ENCODE results near the gene DHRS3.
A peak's percentile ranks its signal among the peaks of the same experiment; 100 is the strongest.

Gene DHRS3

GRCh38 chr1:12615865-12616708 lies 1.9 kb downstream of the DHRS3 start:
- no peak for DNase-seq (ENCODE audit: low read depth)

DNA sequence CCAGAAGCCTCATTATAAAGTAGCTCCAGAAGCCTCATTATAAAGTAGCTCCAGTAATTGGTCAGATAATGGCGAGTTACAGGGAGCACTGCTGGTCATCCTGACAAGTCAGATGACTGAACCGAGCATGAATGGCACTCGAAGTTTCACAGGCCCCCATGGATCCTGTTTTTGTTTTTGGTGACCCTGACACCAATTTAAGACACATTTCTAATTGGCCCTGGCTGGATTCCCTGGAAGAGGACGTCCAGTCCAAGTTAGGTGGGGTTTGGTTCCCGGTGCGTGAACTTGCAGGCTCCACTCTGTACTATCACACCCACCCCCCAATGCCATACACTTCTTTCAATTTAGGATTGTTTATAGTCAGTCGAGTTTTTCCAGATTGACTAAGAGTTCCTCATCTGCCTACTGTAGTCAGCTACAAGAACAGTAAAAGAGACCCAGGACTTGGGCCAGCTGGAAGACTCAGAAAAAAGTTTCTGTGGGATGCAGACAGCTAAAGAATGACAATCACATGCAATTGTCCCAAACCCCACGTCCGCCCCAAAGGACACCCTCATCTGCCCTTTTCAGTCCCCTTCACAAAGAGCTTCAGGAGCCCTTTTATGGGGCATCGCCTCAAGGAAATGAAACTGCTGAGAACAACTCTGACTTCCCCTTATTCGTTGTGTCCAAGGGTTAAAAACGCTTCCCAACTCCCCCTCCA lies 2.7 kb downstream of the DHRS3 start:
- no peak for DNase-seq (ENCODE audit: low read depth)

- DNase-seq (ENCODE audit: low read depth) = no peak
These were observed 3.4 kb downstream of the DHRS3 start for GRCh38 chr1:12614402-12615158.

DNA sequence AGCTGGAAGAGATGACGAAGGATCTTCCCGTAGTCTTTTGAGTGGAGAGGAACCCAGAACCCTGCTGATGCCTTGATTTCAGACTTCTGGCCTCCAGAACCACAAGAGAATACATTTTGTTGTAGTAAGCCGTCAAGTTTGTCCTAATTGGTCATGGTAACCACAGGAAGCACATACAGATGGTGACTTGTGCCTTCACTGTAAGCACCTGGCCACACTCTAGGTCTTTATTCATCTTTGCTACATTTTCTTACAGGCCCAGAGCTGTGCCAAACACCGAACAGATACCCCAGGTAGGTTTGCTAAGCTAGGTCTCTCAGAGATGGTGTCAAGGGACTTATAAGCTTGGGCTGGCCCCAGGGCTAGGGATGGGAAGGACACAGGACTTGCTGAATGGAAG lies 4.8 kb downstream of the DHRS3 start:
- DNase-seq (ENCODE audit: low read depth) = no peak

DNA sequence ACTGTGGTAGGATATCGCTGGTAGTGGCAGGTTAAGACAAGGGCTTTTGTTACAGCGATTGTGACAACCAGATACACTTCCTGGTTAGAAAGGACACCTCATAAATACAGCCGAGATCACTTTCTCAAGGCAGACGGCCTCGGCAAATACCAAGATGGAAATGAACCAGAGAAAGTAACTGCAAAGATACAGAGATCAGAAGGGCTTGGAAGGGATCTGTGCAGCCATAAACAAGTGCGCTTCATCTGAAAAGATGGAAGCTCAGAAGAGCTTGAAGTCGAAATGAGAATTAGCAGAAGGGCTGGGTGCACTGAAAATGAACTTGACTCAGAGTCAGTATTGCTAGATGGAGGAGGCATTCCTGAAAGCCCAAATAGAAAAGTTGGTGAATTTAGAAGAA lies 7.1 kb downstream of the DHRS3 start:
- DNase-seq (ENCODE audit: low read depth) = no peak

- DNase-seq (ENCODE audit: low read depth) = no peak
These were observed 7.6 kb downstream of the DHRS3 start for GRCh38 chr1:12610305-12610935.

GRCh38 chr1:12609469-12610003 lies 8.5 kb downstream of the DHRS3 start:
- no peak for DNase-seq (ENCODE audit: low read depth)

DNA sequence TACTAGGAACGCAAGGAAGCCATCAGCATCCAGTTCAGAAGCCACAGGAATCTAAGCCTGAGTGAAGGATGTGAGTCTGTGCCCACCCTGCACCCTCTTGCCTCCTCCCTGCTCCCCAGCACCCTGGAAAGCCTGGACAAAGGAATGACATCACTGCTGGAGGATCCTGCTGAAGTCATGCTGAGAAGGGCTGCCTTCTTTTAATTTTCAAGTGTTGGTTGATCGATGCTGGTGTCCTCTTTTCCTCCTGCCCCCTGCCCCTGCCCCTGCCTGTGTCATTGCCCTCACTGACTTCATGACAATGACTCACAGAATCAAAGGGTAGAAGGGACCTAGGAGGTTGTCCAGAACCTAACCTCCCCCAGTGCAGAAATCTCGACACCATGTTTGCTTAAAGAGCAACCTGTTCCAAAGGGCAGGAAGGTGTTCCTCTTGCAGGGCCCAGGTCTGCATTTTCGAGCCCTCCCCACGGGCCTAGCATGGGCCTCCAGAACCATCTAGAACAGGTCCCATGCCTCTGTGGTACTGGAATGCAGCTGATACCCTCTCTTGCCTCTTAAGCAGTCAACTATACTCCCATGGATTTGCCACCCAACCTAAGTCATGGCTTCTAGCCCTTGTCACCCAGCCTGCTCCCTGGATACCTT lies 9.6 kb downstream of the DHRS3 start:
- no peak for DNase-seq (ENCODE audit: low read depth)

- no peak for DNase-seq (ENCODE audit: low read depth)
These were observed 10.7 kb downstream of the DHRS3 start for GRCh38 chr1:12607263-12607662.

DNA sequence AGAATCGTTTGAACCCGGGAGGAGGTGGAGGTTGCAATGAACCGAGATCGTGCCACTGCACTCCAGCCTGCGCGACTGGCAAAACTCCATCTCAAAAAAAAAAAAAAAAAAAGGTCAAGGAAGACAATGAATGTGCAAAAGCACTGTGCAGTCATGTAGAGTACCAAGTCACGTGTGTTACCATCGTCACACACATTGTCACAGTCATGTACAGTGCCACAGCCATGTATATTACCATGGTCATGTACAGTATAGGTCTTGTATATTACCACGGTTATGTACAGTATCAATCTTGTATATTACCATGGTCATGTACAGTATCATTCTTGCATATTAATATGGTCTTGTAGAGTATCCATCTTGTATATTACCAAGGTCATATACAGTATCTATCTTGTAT lies 13.0 kb downstream of the DHRS3 start:
- DNase-seq (ENCODE audit: low read depth) = no peak

GRCh38 chr1:12604114-12604874 lies 13.7 kb downstream of the DHRS3 start:
- peak; percentile 81 for DNase-seq (ENCODE audit: low read depth)

DNA sequence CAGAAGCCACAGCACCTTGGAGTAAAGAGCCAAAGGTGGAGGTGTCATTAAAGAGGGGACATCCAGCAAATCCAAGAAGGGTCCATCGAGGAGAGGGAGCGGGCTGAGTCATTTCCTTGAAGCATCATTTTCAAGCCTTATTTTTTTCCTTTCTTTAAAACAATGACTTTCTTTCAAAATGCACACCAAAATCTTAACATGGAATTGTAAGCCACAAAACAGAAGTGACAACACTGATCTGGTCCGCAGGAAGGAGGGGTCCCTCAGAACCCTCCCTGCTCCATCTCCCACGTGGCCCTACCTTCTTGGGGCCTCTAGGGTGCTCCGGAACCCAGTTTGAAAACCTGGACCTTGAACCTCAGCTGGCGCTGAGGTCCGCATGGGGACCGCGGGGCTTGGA lies 14.8 kb downstream of the DHRS3 start:
- no peak for DNase-seq (ENCODE audit: low read depth)

DNA sequence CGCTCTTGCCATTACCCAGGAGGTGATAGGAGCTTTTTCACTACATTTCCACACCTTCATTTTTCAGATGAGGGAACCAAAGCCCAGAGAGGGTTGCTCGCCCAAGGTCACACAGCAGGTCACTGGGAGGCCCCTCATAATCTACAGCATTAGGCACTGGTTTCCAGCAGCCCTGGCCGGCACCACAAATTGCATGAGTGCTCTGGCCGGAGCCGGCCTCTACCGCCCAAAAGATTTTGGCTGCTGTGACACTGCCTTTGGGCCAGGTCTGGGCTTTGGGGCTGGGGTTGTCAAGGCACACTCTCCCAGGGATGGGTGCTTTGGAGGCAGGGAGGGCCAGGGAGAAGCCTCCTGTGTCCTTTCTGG lies 15.4 kb downstream of the DHRS3 start:
- DNase-seq (ENCODE audit: low read depth) = no peak

DNA sequence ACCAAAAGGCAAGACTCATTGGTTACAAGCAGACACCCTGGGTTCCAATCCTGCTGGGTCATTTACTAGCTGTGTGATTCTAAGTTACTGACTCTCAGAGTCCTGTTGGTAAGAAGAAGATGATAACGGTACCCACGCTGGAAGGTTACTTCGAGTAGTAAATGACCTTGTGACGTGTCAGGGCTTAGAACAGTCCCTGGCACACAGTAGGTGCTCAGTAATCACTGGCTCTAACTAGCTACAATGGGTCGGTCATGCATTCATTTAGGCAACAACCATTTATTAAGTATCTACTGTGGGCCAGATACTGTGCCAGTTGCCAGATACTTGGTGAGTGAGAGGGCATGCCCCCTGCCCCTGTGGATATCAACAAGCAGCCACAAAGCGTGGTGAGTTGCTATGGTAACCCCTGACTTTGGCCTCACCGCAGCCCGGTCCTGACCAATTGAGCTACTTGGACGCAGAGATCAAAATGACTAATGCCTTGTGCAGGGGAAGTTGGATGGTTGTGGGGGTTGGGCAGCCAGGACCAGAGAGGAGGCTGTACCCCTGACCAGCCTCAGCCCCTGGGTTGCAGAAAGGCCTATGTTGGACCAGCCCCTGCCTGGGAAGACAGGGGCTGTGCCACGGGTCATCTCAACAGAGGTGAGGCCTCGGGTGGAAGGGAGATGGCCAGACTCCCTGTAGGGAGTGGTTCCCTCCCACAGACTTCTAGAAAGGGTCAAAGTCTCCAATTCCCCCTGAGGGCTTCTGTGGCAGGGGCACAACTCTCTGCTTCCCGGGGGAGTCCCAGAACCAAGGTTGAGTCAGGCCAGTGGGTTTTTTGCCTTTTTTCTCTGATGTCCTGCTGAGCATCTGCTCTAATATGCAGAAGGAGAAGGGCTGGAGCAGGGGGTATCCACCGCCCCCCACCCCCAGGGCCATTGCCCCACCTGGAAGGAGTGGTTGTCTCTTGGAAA lies 16.0 kb downstream of the DHRS3 start:
- peak; percentile 93 for DNase-seq (ENCODE audit: low read depth)

DNA sequence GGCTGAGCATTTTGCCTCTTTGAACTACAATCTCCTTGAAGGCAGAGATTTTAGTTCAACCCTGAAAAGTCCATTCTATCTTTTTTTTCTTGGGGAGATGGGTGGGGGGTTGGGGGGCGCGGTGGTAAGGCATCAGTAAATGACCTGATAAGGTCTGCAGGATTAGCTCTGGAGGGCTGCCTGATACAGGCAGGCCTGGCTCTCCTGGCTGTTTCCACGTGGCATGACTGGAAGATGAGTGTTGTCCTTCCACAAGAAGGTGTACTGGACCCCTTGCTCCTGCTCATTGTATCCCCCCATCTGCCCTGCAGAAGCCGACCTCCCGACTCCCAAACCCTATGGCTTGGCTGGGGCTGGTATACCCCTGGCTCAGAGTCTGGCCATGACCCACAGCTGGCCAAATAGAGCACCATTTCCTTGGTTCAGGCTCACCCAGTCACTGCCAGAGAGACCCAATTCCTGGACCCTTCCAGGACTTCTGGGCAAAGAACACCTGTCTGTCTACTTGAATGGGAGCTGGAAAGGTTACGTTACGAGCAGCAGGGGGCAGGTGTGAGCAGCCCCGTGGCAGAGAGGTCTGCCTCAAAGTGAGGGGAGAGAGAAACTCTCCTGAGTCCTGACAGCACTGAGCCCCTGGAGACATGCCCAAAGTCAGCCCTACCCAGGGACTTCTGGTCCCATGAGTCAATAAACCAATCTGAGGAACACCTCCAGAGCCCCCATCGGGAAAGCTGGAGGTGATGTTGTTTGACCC lies 17.0 kb downstream of the DHRS3 start:
- DNase-seq (ENCODE audit: low read depth) = no peak

GRCh38 chr1:12600335-12600734 lies 17.7 kb downstream of the DHRS3 start:
- DNase-seq (ENCODE audit: low read depth) = no peak

DNA sequence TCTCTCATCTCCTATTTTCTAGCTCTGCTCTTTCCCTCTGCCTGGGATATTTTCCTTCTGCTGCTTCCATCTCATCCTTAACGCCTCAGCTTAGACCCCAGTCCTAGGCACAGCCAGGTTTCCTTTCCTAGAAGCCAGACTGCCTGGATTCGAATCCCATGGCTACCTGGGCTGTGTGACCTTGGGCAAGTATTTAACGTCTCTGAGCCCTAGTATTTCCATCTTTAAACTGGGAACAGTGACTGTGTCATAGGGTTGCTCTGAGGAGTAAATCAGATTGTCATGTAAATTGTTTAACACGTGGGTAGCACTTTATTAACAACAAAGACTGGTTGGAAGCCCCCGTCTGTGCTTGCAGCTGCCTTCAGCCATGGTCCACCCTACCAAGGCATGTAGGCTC lies 18.4 kb downstream of the DHRS3 start:
- DNase-seq (ENCODE audit: low read depth) = no peak

- DNase-seq (ENCODE audit: low read depth) = no peak
These were observed 19.0 kb downstream of the DHRS3 start for GRCh38 chr1:12598974-12599373.

DNA sequence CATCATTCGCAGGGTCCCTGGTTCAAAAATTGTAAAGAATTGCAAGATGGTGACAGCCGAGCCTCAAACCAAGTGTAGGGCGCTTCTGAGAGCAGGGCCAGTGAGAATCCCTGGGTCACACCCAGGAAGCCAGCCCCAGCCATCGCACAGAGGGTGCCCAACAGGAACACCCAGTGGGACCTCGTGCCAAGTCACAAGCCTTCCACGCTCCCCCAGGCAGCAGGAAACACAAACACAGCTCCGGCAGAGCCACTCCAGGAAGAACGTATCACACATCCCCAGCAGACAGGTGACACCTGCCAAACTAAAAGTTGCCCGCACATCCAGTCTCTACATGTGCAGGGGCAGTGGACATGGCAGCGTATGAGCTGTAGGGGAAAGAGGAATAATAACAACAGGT lies 20.2 kb downstream of the DHRS3 start:
- DNase-seq (ENCODE audit: low read depth) = no peak
